Gastrocnemius medialis (tissue), 4 donors: ENCODE data around the gene SNX21. TPM values are rescaled to one million over a fixed set of nuclear protein-coding genes. Genes with fewer than 3 reads are reported as not detected.
"Not testable (repeated sequence)": the region's sequence is repeated elsewhere in the genome, so short reads cannot be mapped to it uniquely, and the experiment has no call there.

Experiments
- ATAC-seq, 2 donors: fragments of 150-250 bp; one replicate each; pipeline ENCODE4 v1.9.1; 2016
- DNase-seq, 2 donors: peaks; one replicate each; pipeline ENCODE4 v3.0.0-alpha.2; 2019
- H3K27ac ChIP-seq, 4 donors: fragments of 200-600 bp; sonication (generic); 1 replicate in 1 of 4; 2 replicates in 3 of 4; pipeline ENCODE4 v1.5.1; 2016 to 2018; ENCODE audit warnings: mild to moderate bottlenecking in 2 of 4, moderate library complexity in 1 of 4
- H3K27me3 ChIP-seq, 3 donors: fragments of 200-600 bp; sonication (generic) in 2 of 3; 1 replicate in 1 of 3; 2 replicates in 2 of 3; pipeline versions ENCODE4 v1.5.1 to v1.6.0; 2016 to 2019; ENCODE audit warnings: mild to moderate bottlenecking in 1 of 3, moderate library complexity in 1 of 3
- H3K36me3 ChIP-seq, 2 donors: fragments of 200-600 bp; sonication (generic) in 1 of 2; one replicate each; pipeline ENCODE4 v1.5.1; 2017 to 2018
- H3K4me1 ChIP-seq, 2 donors: fragments of 200-600 bp; sonication (generic) in 1 of 2; one replicate each; pipeline ENCODE4 v1.5.1; 2016 to 2017; ENCODE audit warnings: mild to moderate bottlenecking in 2 of 2
- H3K4me3 ChIP-seq, 4 donors: fragments of 200-600 bp; sonication (generic) in 3 of 4; 1 replicate in 1 of 4; 2 replicates in 3 of 4; pipeline ENCODE4 v1.5.1; 2016 to 2019; ENCODE audit warnings: mild to moderate bottlenecking in 2 of 4
- H3K9me3 ChIP-seq, 3 donors: fragments of 200-600 bp; sonication (generic) in 2 of 3; 1 replicate in 1 of 3; 2 replicates in 2 of 3; pipeline ENCODE4 v1.5.1; 2016 to 2019
- CTCF ChIP-seq, 5 experiments: fragments of 450-650 bp in 3 of 5; fragments of 200-600 bp in 2 of 5; sonication (generic) in 2 of 5; IDR thresholded peaks in 4 of 5; conservative IDR thresholded peaks in 1 of 5; 1 replicate in 4 of 5; 2 replicates in 1 of 5; pipeline ENCODE4 v1.5.1; 2016 to 2019; ENCODE audit warnings: antibody characterized with exemption in 5 of 5, mild to moderate bottlenecking in 3 of 5, moderate library complexity in 3 of 5
- POLR2A ChIP-seq, 2 donors: fragments of 450-650 bp; IDR thresholded peaks; one replicate each; pipeline ENCODE4 v1.6.1; 2017; ENCODE audit warnings: antibody characterized with exemption in 2 of 2, mild to moderate bottlenecking in 2 of 2, moderate library complexity in 2 of 2
- in situ Hi-C, 4 donors: fragments of 200-750 bp; cut with MboI; loops; one replicate each; pipeline versions ENCODE4 v1.15.0 to v1.8.0; 2017; ENCODE audit warnings: low sequenced_read_pairs in 4 of 4
- intact Hi-C: fragments of 100-400 bp; cut with DNase I; formaldehyde crosslinking; loops from one replicate; pipeline ENCODE4 v1.15.1; 2023; ENCODE audit warnings: low total_unique reads
- total RNA-seq, 4 donors: library from RNA; depleted of rRNA; stranded (reverse); fragments of >200 nt; gene quantifications; one replicate each; pipeline versions ENCODE4 v1.1.0 to v1.2.3, GENCODE V29; 2016

SNX21 gene
- total RNA-seq, 4 donors from 2014 or later = 35.8 to 114 (median 79.0) TPM

GRCh38 chr20:45796337-45797065 is 37.1 kb upstream of the SNX21 start:
- DNase-seq = peak; percentile 82 to 84
- peaks cover 0 to 30% of the 10 kb centered on the region in 2 donors for H3K36me3 ChIP-seq
- peak; percentile 38 to 63 for TF ChIP-seq POLR2A (IDR thresholded peaks at IDR 0.05)
- no peak for TF ChIP-seq CTCF (IDR thresholded peaks at IDR 0.05 in 4 of 5, conservative IDR thresholded peaks at IDR 0.05 in 1 of 5)
- peak overlapping the region; percentile 94 to 100 (median 97) for H3K27ac ChIP-seq
- intact Hi-C loops = loop anchor here (2.0 to 10.0 kb wide), 4 partner anchors 30 to 1072 kb away; partner anchors contain the start of gene TNNC2
- in situ Hi-C loops = loop anchor here in 1 of 4 donors (10.0 kb wide), 2 partner anchors 88 to 168 kb away; partner anchors contain the start of genes SPATA25 and ZSWIM1
- no peaks in the 10 kb centered on the region for H3K27me3 ChIP-seq
- peak; percentile 89 to 92 for ATAC-seq
- no peaks in the 10 kb centered on the region for H3K9me3 ChIP-seq
- H3K4me3 ChIP-seq = peak overlapping the region in 3 of 4 donors; percentile 22 to 34 (median 27)
- H3K4me1 ChIP-seq = peaks cover 39 to 42% of the 10 kb centered on the region in 2 donors

- H3K27ac ChIP-seq = peak overlapping the region; percentile 94 to 100 (median 97)
- not testable (repeated sequence) for H3K27me3 ChIP-seq, H3K4me3 ChIP-seq, ATAC-seq, DNase-seq, H3K9me3 ChIP-seq
- H3K36me3 ChIP-seq = peaks cover 3 to 40% of the 10 kb centered on the region in 2 donors
- in situ Hi-C loops (loop anchor here in 1 of 4 donors (10.0 kb wide), 2 partner anchors 87 to 167 kb away; partner anchors contain the start of genes SPATA25 and ZSWIM1), intact Hi-C loops (loop anchor here (2.0 to 10.0 kb wide), 4 partner anchors 29 to 1073 kb away; partner anchors contain the start of gene TNNC2)
- H3K4me1 ChIP-seq = peaks cover 39 to 40% of the 10 kb centered on the region in 2 donors
These were observed 36.1 kb upstream of the SNX21 start for GRCh38 chr20:45797510-45797909.

- H3K4me1 ChIP-seq = peaks cover 35 to 36% of the 10 kb centered on the region in 2 donors
- in situ Hi-C loops = loop anchor here in 1 of 4 donors (10.0 kb wide), 2 partner anchors 87 to 167 kb away; partner anchors contain the start of genes SPATA25 and ZSWIM1
- intact Hi-C loops = loop anchor here (2.0 to 10.0 kb wide), 6 partner anchors 29 to 1073 kb away; partner anchors contain the start of genes ACOT8, SNX21, TNNC2 and ZSWIM3
- H3K9me3 ChIP-seq, DNase-seq, ATAC-seq, H3K27me3 ChIP-seq, H3K4me3 ChIP-seq: not testable (repeated sequence)
- peak overlapping the region; percentile 73 to 80 (median 76) for H3K27ac ChIP-seq
- peaks cover 3 to 44% of the 10 kb centered on the region in 2 donors for H3K36me3 ChIP-seq
These were observed 35.6 kb upstream of the SNX21 start for GRCh38 chr20:45797955-45798354.

GRCh38 chr20:45798935-45799642 is 34.5 kb upstream of the SNX21 start:
- peak overlapping the region; percentile 73 to 80 (median 76) for H3K27ac ChIP-seq
- in situ Hi-C loops (loop anchor here in 1 of 4 donors (10.0 kb wide), 2 partner anchors 86 to 166 kb away; partner anchors contain the start of genes SPATA25 and ZSWIM1), intact Hi-C loops (loop anchor here (1.0 to 10.0 kb wide), 5 partner anchors 34 to 1074 kb away; partner anchors contain the start of genes ACOT8, SNX21 and ZSWIM3)
- DNase-seq (peak; percentile 51 to 67), ATAC-seq (peak; percentile 34 to 56)
- TF ChIP-seq CTCF (IDR thresholded peaks at IDR 0.05 in 4 of 5, conservative IDR thresholded peaks at IDR 0.05 in 1 of 5) = peak; percentile 53 to 70 (median 64)
- TF ChIP-seq POLR2A (IDR thresholded peaks at IDR 0.05) = no peak
- peaks cover 3 to 49% of the 10 kb centered on the region in 2 donors for H3K36me3 ChIP-seq
- no peaks in the 10 kb centered on the region for H3K9me3 ChIP-seq
- no peaks in the 10 kb centered on the region for H3K27me3 ChIP-seq
- peaks cover 28 to 32% of the 10 kb centered on the region in 2 donors for H3K4me1 ChIP-seq
- no peak overlapping the region for H3K4me3 ChIP-seq

GRCh38 chr20:45801851-45802250 is 31.7 kb upstream of the SNX21 start:
- Histone ChIP-seq H3K4me3 (no peak overlapping the region), H3K4me1 (peaks cover 13 to 23% of the 10 kb centered on the region in 2 donors), H3K27ac (no peak overlapping the region), H3K9me3 (no peaks in the 10 kb centered on the region), H3K36me3 (peaks cover 3 to 62% of the 10 kb centered on the region in 2 donors), H3K27me3 (no peaks in the 10 kb centered on the region)
- intact Hi-C loops (no loop called here), in situ Hi-C loops (loop anchor here in 3 of 4 donors (25.0 kb wide), 2 partner anchors 160 to 285 kb away; partner anchors contain the start of genes NCOA5 (in 3 of the 3) and ZNF335 (in 1 of the 3))
- ATAC-seq = no peak
- no peak for DNase-seq
- TF ChIP-seq CTCF (IDR thresholded peaks at IDR 0.05 in 4 of 5, conservative IDR thresholded peaks at IDR 0.05 in 1 of 5) = no peak
- no peak for TF ChIP-seq POLR2A (IDR thresholded peaks at IDR 0.05)
